IPS-20b (cell line): ENCODE data around the gene CST9.

Source experiments
- H3K27ac ChIP-seq: one replicate; pipeline ENCODE4 v1.5.1; 2013; ENCODE audit warnings: low read length
- H3K27me3 ChIP-seq: 2 replicates; pipeline ENCODE4 v1.6.1; 2013; ENCODE audit warnings: mild to moderate bottlenecking, low read length, inconsistent platforms; ENCODE audit not compliant: insufficient read depth
- H3K36me3 ChIP-seq: 2 replicates; pipeline ENCODE4 v1.6.1; 2013; ENCODE audit warnings: low read depth, mild to moderate bottlenecking, inconsistent platforms, low read length, moderate library complexity; ENCODE audit not compliant: insufficient read depth
- H3K4me1 ChIP-seq: 2 replicates; pipeline ENCODE4 v1.6.1; 2013; ENCODE audit warnings: mild to moderate bottlenecking, control low read depth, inconsistent platforms, low read length, moderate library complexity; ENCODE audit not compliant: insufficient read depth
- H3K4me3 ChIP-seq: 2 replicates; pipeline ENCODE4 v1.5.1; 2013; ENCODE audit warnings: mild to moderate bottlenecking, low read length, inconsistent platforms
- H3K9ac ChIP-seq: 2 replicates; pipeline ENCODE4 v1.6.1; 2013; ENCODE audit warnings: low read depth, mild to moderate bottlenecking, inconsistent platforms, low read length, moderate library complexity
- H3K9me3 ChIP-seq: 2 replicates; pipeline ENCODE4 v1.6.1; 2013; ENCODE audit warnings: mild to moderate bottlenecking, low read depth, low read length, inconsistent platforms; ENCODE audit not compliant: insufficient read depth

The CST9 gene, protein sequence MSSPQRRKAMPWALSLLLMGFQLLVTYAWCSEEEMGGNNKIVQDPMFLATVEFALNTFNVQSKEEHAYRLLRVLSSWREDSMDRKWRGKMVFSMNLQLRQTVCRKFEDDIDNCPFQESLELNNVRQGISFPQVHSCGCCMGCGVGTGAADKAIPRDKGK

GRCh38 chr20:23605867-23606651 is at the start of gene CST9:
TSS of gene CST9 (minus strand) at chr20:23605917. CDS start at chr20:23605864, 53 bp downstream.
- no peak within 1 kb of the TSS for H3K4me3 ChIP-seq
- peaks cover 6% of the 10 kb centered on the region; the same call in 1 of the 2 replicates for H3K4me1 ChIP-seq
- no peak within 1 kb of the TSS for H3K9ac ChIP-seq
- no peaks in the 10 kb centered on the region for H3K9me3 ChIP-seq
- H3K27ac ChIP-seq, result no peak within 1 kb of the TSS
- no peaks in the 10 kb centered on the region for H3K36me3 ChIP-seq
- H3K27me3 ChIP-seq, result peaks cover 9% of the 10 kb centered on the region; the same call in 1 of the 2 replicates

GRCh38 chr20:23654717-23655116 is 49.0 kb upstream of the CST9 start:
- Histone ChIP-seq H3K4me1 (0 out of 2 replicates have a peak, but pooled peaks cover 2% of the 10 kb centered on the region), H3K9ac (no peak overlapping the region)

GRCh38 chr20:23654000-23654399 is 48.3 kb upstream of the CST9 start:
- Histone ChIP-seq H3K4me3 (no peak overlapping the region), H3K9me3 (no peaks in the 10 kb centered on the region), H3K4me1 (0 out of 2 replicates have a peak, but pooled peaks cover 2% of the 10 kb centered on the region), H3K27me3 (no peaks in the 10 kb centered on the region), H3K36me3 (no peaks in the 10 kb centered on the region), H3K9ac (no peak overlapping the region), H3K27ac (no peak overlapping the region)

More at GRCh38 chr20:23654717-23655116, 49.0 kb upstream of the CST9 start:
- no peaks in the 10 kb centered on the region for H3K9me3 ChIP-seq
- no peak overlapping the region for H3K27ac ChIP-seq
- H3K36me3 ChIP-seq, result no peaks in the 10 kb centered on the region
- H3K4me3 ChIP-seq, result no peak overlapping the region
- no peaks in the 10 kb centered on the region for H3K27me3 ChIP-seq

- no peak overlapping the region for H3K9ac ChIP-seq
- no peak overlapping the region for H3K27ac ChIP-seq
- no peaks in the 10 kb centered on the region for H3K27me3 ChIP-seq
- H3K36me3 ChIP-seq, result no peaks in the 10 kb centered on the region
- no peak overlapping the region for H3K4me3 ChIP-seq
- 0 out of 2 replicates have a peak, but pooled peaks cover 2% of the 10 kb centered on the region for H3K4me1 ChIP-seq
- H3K9me3 ChIP-seq, result no peaks in the 10 kb centered on the region
These were observed 47.8 kb upstream of the CST9 start for GRCh38 chr20:23653400-23653938.

DNA sequence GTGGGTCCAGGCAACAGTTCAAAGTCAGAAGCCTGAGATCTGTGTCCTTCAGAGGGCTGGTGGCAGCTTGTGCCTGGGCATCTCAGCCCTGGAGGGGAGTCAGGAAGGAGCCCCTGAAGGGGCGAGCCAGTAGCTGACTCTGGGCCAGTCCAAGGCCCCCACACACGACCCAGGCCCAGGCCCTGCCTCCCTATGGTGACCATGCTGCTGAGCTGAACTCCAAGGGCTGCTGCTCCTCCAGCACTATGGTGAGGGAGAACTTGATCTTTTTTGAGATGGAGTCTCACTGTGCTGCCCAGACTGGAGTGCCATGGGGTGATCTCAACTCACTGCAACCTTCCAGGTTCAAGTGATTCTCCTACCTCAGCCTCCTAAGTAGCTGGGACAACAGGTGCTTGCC is 47.2 kb upstream of the CST9 start:
- Histone ChIP-seq H3K9me3 (no peaks in the 10 kb centered on the region), H3K9ac (no peak overlapping the region), H3K27me3 (no peaks in the 10 kb centered on the region), H3K4me3 (no peak overlapping the region), H3K4me1 (0 out of 2 replicates have a peak, but pooled peaks cover 2% of the 10 kb centered on the region), H3K36me3 (no peaks in the 10 kb centered on the region), H3K27ac (no peak overlapping the region)

- Histone ChIP-seq H3K4me3 (no peak overlapping the region), H3K4me1 (0 out of 2 replicates have a peak, but pooled peaks cover 2% of the 10 kb centered on the region), H3K9ac (no peak overlapping the region), H3K27me3 (no peaks in the 10 kb centered on the region), H3K9me3 (no peaks in the 10 kb centered on the region), H3K36me3 (no peaks in the 10 kb centered on the region), H3K27ac (no peak overlapping the region)
These were observed 46.7 kb upstream of the CST9 start for GRCh38 chr20:23652371-23652770.

DNA sequence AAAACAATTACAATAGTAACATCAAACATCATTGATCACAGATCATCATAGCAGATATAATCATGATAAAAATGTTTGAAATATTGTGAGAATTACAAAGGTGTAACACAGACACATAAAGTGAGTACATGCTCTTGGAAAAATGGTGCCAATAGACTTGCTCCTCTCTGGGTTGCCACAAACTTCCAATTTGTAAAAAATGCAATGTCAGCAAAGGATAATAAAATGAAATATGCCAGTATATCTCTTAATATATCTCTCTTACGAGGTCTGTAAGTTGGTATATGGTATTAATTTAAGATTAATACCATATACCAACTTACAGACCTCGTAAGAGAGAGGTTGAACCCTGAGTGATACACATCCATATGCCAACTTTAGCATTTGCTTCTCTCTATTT is 45.4 kb upstream of the CST9 start:
- H3K9me3 ChIP-seq, result no peaks in the 10 kb centered on the region
- no peaks in the 10 kb centered on the region for H3K27me3 ChIP-seq
- no peaks in the 10 kb centered on the region for H3K36me3 ChIP-seq
- no peak overlapping the region for H3K4me3 ChIP-seq
- H3K27ac ChIP-seq, result no peak overlapping the region
- H3K9ac ChIP-seq, result no peak overlapping the region
- 0 out of 2 replicates have a peak, but pooled peaks cover 2% of the 10 kb centered on the region for H3K4me1 ChIP-seq

- Histone ChIP-seq H3K27me3 (no peaks in the 10 kb centered on the region), H3K9ac (no peak overlapping the region), H3K4me3 (no peak overlapping the region), H3K4me1 (no peaks in the 10 kb centered on the region), H3K27ac (no peak overlapping the region), H3K9me3 (no peaks in the 10 kb centered on the region), H3K36me3 (no peaks in the 10 kb centered on the region)
These were observed 44.2 kb upstream of the CST9 start for GRCh38 chr20:23649830-23650417.

GRCh38 chr20:23649242-23649641 is 43.5 kb upstream of the CST9 start:
- H3K27me3 ChIP-seq, result no peaks in the 10 kb centered on the region
- no peak overlapping the region for H3K27ac ChIP-seq
- no peaks in the 10 kb centered on the region for H3K4me1 ChIP-seq
- no peak overlapping the region for H3K9ac ChIP-seq
- H3K36me3 ChIP-seq, result no peaks in the 10 kb centered on the region
- H3K4me3 ChIP-seq, result no peak overlapping the region
- H3K9me3 ChIP-seq, result no peaks in the 10 kb centered on the region

GRCh38 chr20:23647346-23647745 is 41.6 kb upstream of the CST9 start:
- Histone ChIP-seq H3K36me3 (no peaks in the 10 kb centered on the region), H3K27me3 (no peaks in the 10 kb centered on the region), H3K27ac (no peak overlapping the region), H3K4me1 (no peaks in the 10 kb centered on the region), H3K9ac (no peak overlapping the region), H3K4me3 (no peak overlapping the region), H3K9me3 (no peaks in the 10 kb centered on the region)

GRCh38 chr20:23646106-23646873 is 40.6 kb upstream of the CST9 start:
- H3K4me1 ChIP-seq, result peaks cover 4% of the 10 kb centered on the region; the same call in 1 of the 2 replicates
- H3K27me3 ChIP-seq, result no peaks in the 10 kb centered on the region
- H3K9ac ChIP-seq, result no peak overlapping the region
- H3K4me3 ChIP-seq, result no peak overlapping the region
- no peaks in the 10 kb centered on the region for H3K9me3 ChIP-seq
- H3K27ac ChIP-seq, result no peak overlapping the region
- no peaks in the 10 kb centered on the region for H3K36me3 ChIP-seq
